Right lobe of liver (tissue), 4 donors: ENCODE measurements around the gene CAMTA1.
A peak's percentile ranks its signal among the peaks of the same experiment; 100 is the strongest.

Experiments used
- CTCF ChIP-seq, 4 donors: fragments of 200-600 bp in 3 of 4; fragments of 450-650 bp in 1 of 4; IDR thresholded peaks; one replicate each; pipeline versions ENCODE4 v1.5.1 to v1.8.0; 2016 to 2022; ENCODE audit warnings: antibody characterized with exemption in 4 of 4, mild to moderate bottlenecking in 2 of 4
- POLR2A ChIP-seq: fragments of 450-650 bp; IDR thresholded peaks from one replicate; pipeline ENCODE4 v1.6.1; 2017; ENCODE audit warnings: antibody characterized with exemption, mild to moderate bottlenecking
- donor health status: DM: no; HTN: no; CAD: no.
- donor health status: DM: no; HTN: no; CAD: no.
- donor health status: DM: no; HTN: yes; CAD: no.

DNA sequence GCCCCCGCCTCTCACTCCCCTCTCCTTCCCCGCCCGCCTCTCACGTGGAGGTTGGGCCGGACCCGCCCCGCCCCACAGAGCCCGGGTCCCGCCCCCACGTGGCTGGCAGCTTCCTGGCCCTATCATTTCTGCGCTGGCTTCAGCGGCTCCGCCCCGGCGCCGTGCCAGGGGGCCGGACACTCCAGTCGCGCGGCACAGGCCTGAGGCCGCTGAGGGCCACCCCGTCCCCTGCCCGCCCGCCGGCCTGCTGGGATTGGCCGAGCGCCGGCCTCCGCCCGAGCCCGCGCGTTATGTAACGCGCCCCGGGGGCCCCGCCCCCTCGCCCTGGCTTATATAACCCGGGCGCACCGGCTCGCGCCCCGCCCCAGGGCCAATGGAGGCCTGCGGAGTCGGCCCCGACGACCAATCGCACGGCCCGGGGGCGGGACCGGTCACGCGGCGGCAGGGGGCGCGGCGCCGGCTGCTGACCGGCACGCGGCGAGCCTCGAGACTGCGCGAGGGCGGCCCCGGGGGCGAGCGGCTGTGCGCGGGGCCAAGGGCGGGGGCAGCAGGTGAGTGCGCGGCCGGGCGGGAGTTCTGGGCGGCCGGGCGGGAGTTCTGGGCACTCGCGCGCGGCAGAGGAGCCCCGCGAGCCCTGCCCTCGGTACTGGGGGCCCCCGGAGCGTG is 998.7 kb downstream of the CAMTA1 start, which contains the start of gene PER3:
- TF ChIP-seq CTCF (IDR thresholded peaks at IDR 0.05) = no peak
- TF ChIP-seq POLR2A = peak; percentile 73
